Smooth muscle cell of the coronary artery (primary cell): ENCODE results near the gene LPAR4. TPM values are rescaled to one million over a fixed set of nuclear protein-coding genes. Genes with fewer than 3 reads are reported as not detected.

Source experiments
- total RNA-seq: library from RNA; depleted of rRNA; stranded (reverse); fragments of >200 nt; gene quantifications from 2 replicates; pipeline ENCODE4 v1.2.3, GENCODE V29; 2014; ENCODE audit warnings: low replicate concordance

Gene LPAR4, protein sequence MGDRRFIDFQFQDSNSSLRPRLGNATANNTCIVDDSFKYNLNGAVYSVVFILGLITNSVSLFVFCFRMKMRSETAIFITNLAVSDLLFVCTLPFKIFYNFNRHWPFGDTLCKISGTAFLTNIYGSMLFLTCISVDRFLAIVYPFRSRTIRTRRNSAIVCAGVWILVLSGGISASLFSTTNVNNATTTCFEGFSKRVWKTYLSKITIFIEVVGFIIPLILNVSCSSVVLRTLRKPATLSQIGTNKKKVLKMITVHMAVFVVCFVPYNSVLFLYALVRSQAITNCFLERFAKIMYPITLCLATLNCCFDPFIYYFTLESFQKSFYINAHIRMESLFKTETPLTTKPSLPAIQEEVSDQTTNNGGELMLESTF
- total RNA-seq, result 0.08 TPM in 1 of 2 replicates, not detected in the other

DNA sequence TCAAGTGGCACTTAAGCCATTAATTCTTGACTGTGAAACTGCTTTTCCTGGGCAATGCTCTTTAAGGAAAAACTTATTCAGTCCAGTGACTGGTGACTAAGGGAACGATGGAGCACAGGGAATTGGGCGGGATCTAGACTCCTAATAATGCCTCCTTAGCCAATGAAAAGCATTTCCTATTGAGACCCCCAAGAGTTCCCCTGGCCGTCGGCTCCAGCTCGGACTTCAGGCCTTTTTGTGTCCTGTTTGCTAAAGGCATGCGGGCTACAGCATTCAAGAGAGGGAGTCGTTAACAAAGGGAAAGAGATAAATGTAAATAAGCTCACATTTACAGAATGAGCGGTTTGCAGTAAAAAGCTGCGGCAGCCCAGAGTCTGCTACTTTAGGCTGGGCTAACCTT is at the start of gene LPAR4:
Gene LPAR4 (plus strand): TSS at position 232 of the 400 bp plus-strand sequence. CDS start 7,150 bp downstream, outside the sequence.

Other genes with a start within 250 kb of the LPAR4 start
- gene RTL3, start 88.4 kb upstream of the LPAR4 start, total RNA-seq, result 0.12 TPM in 1 of 2 replicates, not detected in the other
- not detected in 2 replicates for gene P2RY10, start 197.7 kb downstream of the LPAR4 start, total RNA-seq